HepG2 (cell line): ENCODE results near the gene LRRC27. TPM values are rescaled to one million over a fixed set of nuclear protein-coding genes. Genes with fewer than 3 reads are reported as not detected.

ENCODE experiments used
- GATA4 ChIP-seq: sonication (generic); IDR thresholded peaks from 2 replicates; pipeline ENCODE4 v1.6.1; 2016; ENCODE audit warnings: antibody characterized with exemption, low read depth, borderline replicate concordance
- GATAD2A ChIP-seq: IDR thresholded peaks from 2 replicates; pipeline ENCODE4 v1.6.1; 2016
- HMG20A ChIP-seq: IDR thresholded peaks from 2 replicates; pipeline ENCODE4 v1.6.1; 2016; ENCODE audit warnings: borderline replicate concordance
- LCORL ChIP-seq, 2 experiments: fragments of 450-650 bp in 1 of 2; sonication (generic) in 1 of 2; formaldehyde crosslinking in 1 of 2; IDR thresholded peaks; 2 replicates each; pipeline versions ENCODE4 v1.5.0 to v1.6.1; 2017 to 2020; ENCODE audit warnings: antibody characterized with exemption in 1 of 2, missing genetic modification reagents in 1 of 2
- RBAK ChIP-seq: sonication (generic); formaldehyde crosslinking; IDR thresholded peaks from 2 replicates; pipeline ENCODE4 v1.5.1; 2020; ENCODE audit warnings: mild to moderate bottlenecking, missing genetic modification reagents
- SAP130 ChIP-seq: IDR thresholded peaks from 2 replicates; pipeline ENCODE4 v1.6.1; 2016; ENCODE audit warnings: low read depth
- SIN3B ChIP-seq: fragments of 150-350 bp; IDR thresholded peaks from 2 replicates; pipeline ENCODE4 v1.6.1; 2014; ENCODE audit warnings: low read length
- THAP11 ChIP-seq: IDR thresholded peaks from 2 replicates; pipeline ENCODE4 v1.6.1; 2016; ENCODE audit warnings: missing biosample characterization, missing genetic modification reagents
- ZNF24 ChIP-seq: fragments of 450-650 bp; IDR thresholded peaks from 2 replicates; pipeline ENCODE4 v1.6.1; 2017; ENCODE audit warnings: antibody characterized with exemption, mild to moderate bottlenecking
- ZNF282 ChIP-seq: fragments of 450-650 bp; IDR thresholded peaks from 2 replicates; pipeline ENCODE4 v1.6.1; 2018; ENCODE audit not compliant: partially characterized antibody
- ZNF703 ChIP-seq: sonication (generic); formaldehyde crosslinking; IDR thresholded peaks from 2 replicates; pipeline ENCODE4 v1.5.1; 2020; ENCODE audit warnings: missing genetic modification reagents, mild to moderate bottlenecking, moderate library complexity, borderline replicate concordance
- ZNF839 ChIP-seq: sonication (generic); formaldehyde crosslinking; IDR thresholded peaks from 2 replicates; pipeline ENCODE4 v1.4.0; 2020; ENCODE audit warnings: missing genetic modification reagents, mild to moderate bottlenecking, borderline replicate concordance
- ZNF883 ChIP-seq: sonication (generic); formaldehyde crosslinking; IDR thresholded peaks from 2 replicates; pipeline ENCODE4 v1.5.1; 2020; ENCODE audit warnings: mild to moderate bottlenecking, missing genetic modification reagents; ENCODE audit errors: not compliant biosample characterization
- polyA plus RNA-seq, 8 experiments: library from polyadenylated mRNA; depleted of rRNA in 3 of 8; stranded (reverse) in 7 of 8; unstranded in 1 of 8; fragments of >200 nt; fragmentation: Illumina TruSeq in 4 of 8; extraction: Trizol in 4 of 8; gene quantifications; 2 replicates each; pipeline versions ENCODE4 v1.2.1 to v1.2.3, GENCODE V29; 2011 to 2016; ENCODE audit warnings: low read depth in 4 of 8, missing spikeins in 1 of 8, mixed read lengths in 1 of 8; ENCODE audit not compliant: insufficient read depth in 1 of 8
- total RNA-seq, 5 experiments: library from RNA; depleted of rRNA; stranded (reverse); fragments of >200 nt; fragmentation: Illumina TruSeq; extraction: Trizol; gene quantifications; 2 replicates each; pipeline ENCODE4 v1.2.3, GENCODE V29; 2016; ENCODE audit warnings: low read depth in 1 of 5
- TF ChIP-seq, protein P1 (sequence below): sonication (generic); formaldehyde crosslinking; IDR thresholded peaks from 2 replicates; pipeline ENCODE4 v1.4.0; 2020; ENCODE audit warnings: missing genetic modification reagents
- TF ChIP-seq, protein P2 (sequence below): IDR thresholded peaks from 2 replicates; pipeline ENCODE4 v1.6.1; 2012; ENCODE audit warnings: low read length, improper control_type of control experiment
- TF ChIP-seq, protein P3 (sequence below): IDR thresholded peaks from 2 replicates; pipeline ENCODE4 v1.6.1; 2018; ENCODE audit warnings: missing genetic modification reagents
- TF ChIP-seq, protein P4 (sequence below): sonication (generic); formaldehyde crosslinking; IDR thresholded peaks from 2 replicates; pipeline ENCODE4 v1.5.1; 2020; ENCODE audit warnings: mild to moderate bottlenecking, missing genetic modification reagents, borderline replicate concordance
- TF ChIP-seq, protein P5 (sequence below): sonication (generic); formaldehyde crosslinking; IDR thresholded peaks from 2 replicates; pipeline ENCODE4 v1.9.0; 2022; ENCODE audit warnings: missing genetic modification reagents, mild to moderate bottlenecking, borderline replicate concordance

LRRC27 gene
- total and polyA plus RNA-seq, 2 of the 13 experiments (the other 11 are each of a cell fraction or from before 2014, with no cell fraction given): 4.2 to 4.6 TPM

DNA sequence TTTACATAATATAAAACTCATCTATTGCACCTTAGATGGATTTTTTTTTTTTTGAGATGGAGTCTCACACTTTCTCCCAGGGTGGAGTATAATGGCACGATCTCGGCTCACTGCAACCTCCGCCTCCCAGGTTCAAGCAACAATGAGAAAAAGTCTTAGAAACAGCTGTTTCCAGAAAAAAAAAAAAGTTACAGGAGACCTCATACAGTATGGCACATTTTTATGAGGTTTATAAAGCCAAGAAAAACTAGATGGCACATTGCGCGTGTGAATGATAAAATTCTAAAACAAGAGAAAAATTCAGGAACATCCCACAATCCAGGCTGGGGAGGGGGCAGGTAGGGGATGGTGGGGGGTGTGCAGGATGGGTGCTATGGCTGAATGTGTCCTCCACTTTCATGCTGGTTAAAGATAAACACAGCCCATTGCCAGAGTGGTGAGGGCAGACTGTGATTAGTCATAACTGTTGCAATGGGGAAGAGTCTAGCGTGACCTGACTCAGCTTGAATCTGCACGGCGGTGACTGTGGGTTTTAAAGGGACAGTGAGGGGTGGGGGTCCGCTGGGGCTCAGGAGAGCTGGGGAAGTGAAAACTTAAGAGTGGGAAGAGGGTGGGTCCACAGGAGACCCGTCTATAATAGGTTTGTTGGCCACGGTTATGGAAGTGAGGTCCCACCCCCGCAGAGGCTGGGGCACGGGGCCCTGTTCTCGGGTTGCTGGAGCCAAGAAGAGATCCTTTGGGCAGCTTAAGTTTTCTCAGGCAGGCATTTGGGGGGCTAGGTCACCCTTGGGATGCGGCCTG, 11.9 kb upstream of the LRRC27 start (continued):
- TF ChIP-seq, protein P1, sequence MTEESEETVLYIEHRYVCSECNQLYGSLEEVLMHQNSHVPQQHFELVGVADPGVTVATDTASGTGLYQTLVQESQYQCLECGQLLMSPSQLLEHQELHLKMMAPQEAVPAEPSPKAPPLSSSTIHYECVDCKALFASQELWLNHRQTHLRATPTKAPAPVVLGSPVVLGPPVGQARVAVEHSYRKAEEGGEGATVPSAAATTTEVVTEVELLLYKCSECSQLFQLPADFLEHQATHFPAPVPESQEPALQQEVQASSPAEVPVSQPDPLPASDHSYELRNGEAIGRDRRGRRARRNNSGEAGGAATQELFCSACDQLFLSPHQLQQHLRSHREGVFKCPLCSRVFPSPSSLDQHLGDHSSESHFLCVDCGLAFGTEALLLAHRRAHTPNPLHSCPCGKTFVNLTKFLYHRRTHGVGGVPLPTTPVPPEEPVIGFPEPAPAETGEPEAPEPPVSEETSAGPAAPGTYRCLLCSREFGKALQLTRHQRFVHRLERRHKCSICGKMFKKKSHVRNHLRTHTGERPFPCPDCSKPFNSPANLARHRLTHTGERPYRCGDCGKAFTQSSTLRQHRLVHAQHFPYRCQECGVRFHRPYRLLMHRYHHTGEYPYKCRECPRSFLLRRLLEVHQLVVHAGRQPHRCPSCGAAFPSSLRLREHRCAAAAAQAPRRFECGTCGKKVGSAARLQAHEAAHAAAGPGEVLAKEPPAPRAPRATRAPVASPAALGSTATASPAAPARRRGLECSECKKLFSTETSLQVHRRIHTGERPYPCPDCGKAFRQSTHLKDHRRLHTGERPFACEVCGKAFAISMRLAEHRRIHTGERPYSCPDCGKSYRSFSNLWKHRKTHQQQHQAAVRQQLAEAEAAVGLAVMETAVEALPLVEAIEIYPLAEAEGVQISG (CRISPR knock-in tag): no peak
- TF ChIP-seq ZNF24: no peak
- TF ChIP-seq, protein P2, sequence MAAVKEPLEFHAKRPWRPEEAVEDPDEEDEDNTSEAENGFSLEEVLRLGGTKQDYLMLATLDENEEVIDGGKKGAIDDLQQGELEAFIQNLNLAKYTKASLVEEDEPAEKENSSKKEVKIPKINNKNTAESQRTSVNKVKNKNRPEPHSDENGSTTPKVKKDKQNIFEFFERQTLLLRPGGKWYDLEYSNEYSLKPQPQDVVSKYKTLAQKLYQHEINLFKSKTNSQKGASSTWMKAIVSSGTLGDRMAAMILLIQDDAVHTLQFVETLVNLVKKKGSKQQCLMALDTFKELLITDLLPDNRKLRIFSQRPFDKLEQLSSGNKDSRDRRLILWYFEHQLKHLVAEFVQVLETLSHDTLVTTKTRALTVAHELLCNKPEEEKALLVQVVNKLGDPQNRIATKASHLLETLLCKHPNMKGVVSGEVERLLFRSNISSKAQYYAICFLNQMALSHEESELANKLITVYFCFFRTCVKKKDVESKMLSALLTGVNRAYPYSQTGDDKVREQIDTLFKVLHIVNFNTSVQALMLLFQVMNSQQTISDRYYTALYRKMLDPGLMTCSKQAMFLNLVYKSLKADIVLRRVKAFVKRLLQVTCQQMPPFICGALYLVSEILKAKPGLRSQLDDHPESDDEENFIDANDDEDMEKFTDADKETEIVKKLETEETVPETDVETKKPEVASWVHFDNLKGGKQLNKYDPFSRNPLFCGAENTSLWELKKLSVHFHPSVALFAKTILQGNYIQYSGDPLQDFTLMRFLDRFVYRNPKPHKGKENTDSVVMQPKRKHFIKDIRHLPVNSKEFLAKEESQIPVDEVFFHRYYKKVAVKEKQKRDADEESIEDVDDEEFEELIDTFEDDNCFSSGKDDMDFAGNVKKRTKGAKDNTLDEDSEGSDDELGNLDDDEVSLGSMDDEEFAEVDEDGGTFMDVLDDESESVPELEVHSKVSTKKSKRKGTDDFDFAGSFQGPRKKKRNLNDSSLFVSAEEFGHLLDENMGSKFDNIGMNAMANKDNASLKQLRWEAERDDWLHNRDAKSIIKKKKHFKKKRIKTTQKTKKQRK: no peak
- no peak for TF ChIP-seq GATA4
- TF ChIP-seq THAP11 (CRISPR knock-in tag): no peak; the same call in 1 of the 2 replicates
- TF ChIP-seq SIN3B: no peak
- no peak for TF ChIP-seq ZNF883 (CRISPR knock-in tag)
- TF ChIP-seq GATAD2A (CRISPR knock-in tag): 0 out of 2 replicates have a peak, but pooled peaks have one; percentile 20
- TF ChIP-seq, protein P3, sequence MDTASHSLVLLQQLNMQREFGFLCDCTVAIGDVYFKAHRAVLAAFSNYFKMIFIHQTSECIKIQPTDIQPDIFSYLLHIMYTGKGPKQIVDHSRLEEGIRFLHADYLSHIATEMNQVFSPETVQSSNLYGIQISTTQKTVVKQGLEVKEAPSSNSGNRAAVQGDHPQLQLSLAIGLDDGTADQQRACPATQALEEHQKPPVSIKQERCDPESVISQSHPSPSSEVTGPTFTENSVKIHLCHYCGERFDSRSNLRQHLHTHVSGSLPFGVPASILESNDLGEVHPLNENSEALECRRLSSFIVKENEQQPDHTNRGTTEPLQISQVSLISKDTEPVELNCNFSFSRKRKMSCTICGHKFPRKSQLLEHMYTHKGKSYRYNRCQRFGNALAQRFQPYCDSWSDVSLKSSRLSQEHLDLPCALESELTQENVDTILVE: no peak
- TF ChIP-seq HMG20A (CRISPR knock-in tag): no peak
- no peak for TF ChIP-seq ZNF282
- TF ChIP-seq RBAK (CRISPR knock-in tag): no peak
- TF ChIP-seq, protein P4, sequence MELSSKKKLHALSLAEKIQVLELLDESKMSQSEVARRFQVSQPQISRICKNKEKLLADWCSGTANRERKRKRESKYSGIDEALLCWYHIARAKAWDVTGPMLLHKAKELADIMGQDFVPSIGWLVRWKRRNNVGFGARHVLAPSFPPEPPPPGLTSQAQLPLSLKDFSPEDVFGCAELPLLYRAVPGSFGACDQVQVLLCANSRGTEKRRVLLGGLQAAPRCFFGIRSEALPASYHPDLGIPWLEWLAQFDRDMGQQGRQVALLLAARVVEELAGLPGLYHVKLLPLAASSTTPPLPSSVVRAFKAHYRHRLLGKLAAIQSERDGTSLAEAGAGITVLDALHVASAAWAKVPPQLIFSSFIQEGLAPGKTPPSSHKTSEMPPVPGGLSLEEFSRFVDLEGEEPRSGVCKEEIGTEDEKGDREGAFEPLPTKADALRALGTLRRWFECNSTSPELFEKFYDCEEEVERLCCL (CRISPR knock-in tag): no peak
- TF ChIP-seq, protein P5, sequence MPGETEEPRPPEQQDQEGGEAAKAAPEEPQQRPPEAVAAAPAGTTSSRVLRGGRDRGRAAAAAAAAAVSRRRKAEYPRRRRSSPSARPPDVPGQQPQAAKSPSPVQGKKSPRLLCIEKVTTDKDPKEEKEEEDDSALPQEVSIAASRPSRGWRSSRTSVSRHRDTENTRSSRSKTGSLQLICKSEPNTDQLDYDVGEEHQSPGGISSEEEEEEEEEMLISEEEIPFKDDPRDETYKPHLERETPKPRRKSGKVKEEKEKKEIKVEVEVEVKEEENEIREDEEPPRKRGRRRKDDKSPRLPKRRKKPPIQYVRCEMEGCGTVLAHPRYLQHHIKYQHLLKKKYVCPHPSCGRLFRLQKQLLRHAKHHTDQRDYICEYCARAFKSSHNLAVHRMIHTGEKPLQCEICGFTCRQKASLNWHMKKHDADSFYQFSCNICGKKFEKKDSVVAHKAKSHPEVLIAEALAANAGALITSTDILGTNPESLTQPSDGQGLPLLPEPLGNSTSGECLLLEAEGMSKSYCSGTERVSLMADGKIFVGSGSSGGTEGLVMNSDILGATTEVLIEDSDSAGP (CRISPR knock-in tag): peak; percentile 98
- TF ChIP-seq LCORL (IDR thresholded peaks at IDR 0.05): no peak
- 0 out of 2 replicates have a peak, but pooled peaks have one; percentile 23 for TF ChIP-seq LCORL (CRISPR knock-in tag; IDR thresholded peaks at IDR 0.05)
- no peak for TF ChIP-seq ZNF703 (CRISPR knock-in tag)
- TF ChIP-seq ZNF839 (CRISPR knock-in tag): no peak
- peak; percentile 89 for TF ChIP-seq SAP130 (CRISPR knock-in tag)
